Natural killer cell (primary cell): ENCODE data around the gene RRP8. TPM values are rescaled to one million over a fixed set of nuclear protein-coding genes. Genes with fewer than 3 reads are reported as not detected.

Experiments
- ATAC-seq, 3 donors: fragments of 150-1000 bp in 2 of 3; fragments of 200-7000 bp in 1 of 3; cut with Tn5 transposase; 1 replicate in 1 of 3; 2 replicates in 2 of 3; pipeline ENCODE4 v1.10.0; 2021; ENCODE audit warnings: mild to moderate bottlenecking in 2 of 3, moderate library complexity in 2 of 3
- DNase-seq, 2 donors: peaks; one replicate each; pipeline versions ENCODE4 v3.0.0 to v3.0.0-alpha.2; 2013 to 2021; ENCODE audit warnings: mixed read lengths in 1 of 2
- H3K27ac ChIP-seq: one replicate; pipeline ENCODE4 v1.5.1; 2013; ENCODE audit warnings: mild to moderate bottlenecking, low read length
- H3K27me3 ChIP-seq: one replicate; pipeline ENCODE4 v1.6.1; 2013; ENCODE audit warnings: low read length; ENCODE audit not compliant: control insufficient read depth, insufficient read depth
- H3K36me3 ChIP-seq: one replicate; pipeline ENCODE4 v1.6.1; 2013; ENCODE audit warnings: low read length; ENCODE audit not compliant: control insufficient read depth, insufficient read depth
- H3K4me1 ChIP-seq: one replicate; pipeline ENCODE4 v1.6.1; 2013; ENCODE audit warnings: low read length; ENCODE audit not compliant: control insufficient read depth, insufficient read depth
- H3K4me3 ChIP-seq: one replicate; pipeline ENCODE4 v1.5.1; 2013; ENCODE audit warnings: low read length
- H3K9me3 ChIP-seq: one replicate; pipeline ENCODE4 v1.6.1; 2013; ENCODE audit warnings: low read length; ENCODE audit not compliant: control insufficient read depth, insufficient read depth
- H3K27ac Mint-ChIP-seq, 2 donors: one replicate each; pipeline ENCODE4 v1.8.0; 2022; ENCODE audit warnings: mild to moderate bottlenecking in 2 of 2, mixed read lengths in 2 of 2, moderate library complexity in 1 of 2
- H3K27me3 Mint-ChIP-seq, 2 donors: one replicate each; pipeline ENCODE4 v1.8.0; 2022; ENCODE audit warnings: low read depth in 2 of 2, mixed read lengths in 2 of 2
- H3K36me3 Mint-ChIP-seq: one replicate; pipeline ENCODE4 v1.8.0; 2022; ENCODE audit warnings: mixed read lengths
- H3K4me1 Mint-ChIP-seq, 2 donors: one replicate each; pipeline ENCODE4 v1.8.0; 2022; ENCODE audit warnings: mixed read lengths in 2 of 2
- H3K4me3 Mint-ChIP-seq: one replicate; pipeline ENCODE4 v1.8.0; 2022; ENCODE audit warnings: mild to moderate bottlenecking, moderate library complexity, mixed read lengths
- H3K9me3 Mint-ChIP-seq, 2 donors: one replicate each; pipeline ENCODE4 v1.8.0; 2022; ENCODE audit warnings: mixed read lengths in 2 of 2
- CTCF ChIP-seq: fragments of 200-600 bp; IDR thresholded peaks from one replicate; pipeline ENCODE4 v1.8.0; 2022; ENCODE audit warnings: antibody characterized with exemption
- WGBS: methylation state at CpG from one replicate; pipeline ENCODE4 v1.1.7; 2013; ENCODE audit warnings: missing lambda C conversion rate; ENCODE audit not compliant: insufficient coverage; 5-methylcytosine and 5-hydroxymethylcytosine counted together
- intact Hi-C: fragments of 100-400 bp; cut with micrococcal nuclease; formaldehyde crosslinking; loops from one replicate; pipeline ENCODE4 v1.14.2; 2022
- total RNA-seq, 4 donors: library from RNA; stranded (reverse); fragments of 120-200 nt in 1 of 4; gene quantifications; one replicate each; pipeline versions ENCODE4 v1.2.3 to v1.2.4, GENCODE V29; 2013 to 2022

RRP8 gene
- total RNA-seq, 3 donors from 2014 or later (not counting 1 experiment from before 2014, with no cell fraction given): 31.3 to 35.9 (median 31.9) TPM

GRCh38 chr11:6612213-6613041 lies 9.0 kb upstream of the RRP8 start, which contains the start of gene TAF10:
Gene TAF10 (minus strand): TSS chr11:6612216. CDS start chr11:6612189, 27 bp downstream.
- WGBS: 0% methylated on average over 51 of the region's 51 CpGs
- Histone ChIP-seq H3K4me3 (peak within 1 kb of the TSS; percentile 65), H3K27ac (peak within 1 kb of the TSS; percentile 95), H3K36me3 (peaks cover 60% of the 10 kb centered on the region), H3K27me3 (no peaks in the 10 kb centered on the region), H3K4me1 (peaks cover 49% of the 10 kb centered on the region), H3K9me3 (no peaks in the 10 kb centered on the region)
- H3K4me1 Mint-ChIP-seq: peaks cover 27 to 38% of the 10 kb centered on the region in 2 donors
- intact Hi-C loops: loop anchor here (1.0 to 10.0 kb wide), 3 partner anchors 9 to 218 kb away; partner anchors contain the start of genes ILK, MRPL17, RRP8 and SMPD1
- H3K27ac Mint-ChIP-seq: no peak within 1 kb of the TSS
- ATAC-seq (peak; percentile 80 to 93 (median 84)), DNase-seq (peak; percentile 93 to 98)
- no peaks in the 10 kb centered on the region for H3K27me3 Mint-ChIP-seq
- no peaks in the 10 kb centered on the region for H3K36me3 Mint-ChIP-seq
- H3K4me3 Mint-ChIP-seq: peak within 1 kb of the TSS; percentile 84
- H3K9me3 Mint-ChIP-seq: no peaks in the 10 kb centered on the region
- TF ChIP-seq CTCF: peak; percentile 45

GRCh38 chr11:6611963-6612212 lies 8.5 kb upstream of the RRP8 start:
- peaks cover 62% of the 10 kb centered on the region for H3K36me3 ChIP-seq
- Mint-ChIP-seq H3K4me3 (peak overlapping the region; percentile 84), H3K4me1 (peaks cover 31 to 42% of the 10 kb centered on the region in 2 donors), H3K9me3 (no peaks in the 10 kb centered on the region), H3K27ac (no peak overlapping the region), H3K36me3 (no peaks in the 10 kb centered on the region), H3K27me3 (no peaks in the 10 kb centered on the region)
- H3K4me1 ChIP-seq: peaks cover 49% of the 10 kb centered on the region
- under 1% methylated on average over 36 of the region's 36 CpGs for WGBS
- H3K4me3 ChIP-seq: peak overlapping the region; percentile 65
- peak overlapping the region; percentile 95 for H3K27ac ChIP-seq
- ATAC-seq: peak in 1 of 3 donors; percentile 17
- no peak for TF ChIP-seq CTCF
- no peaks in the 10 kb centered on the region for H3K27me3 ChIP-seq
- intact Hi-C loops: loop anchor here (1.0 to 10.0 kb wide), 3 partner anchors 9 to 217 kb away; partner anchors contain the start of genes ILK, MRPL17, RRP8 and SMPD1
- no peaks in the 10 kb centered on the region for H3K9me3 ChIP-seq
- no peak for DNase-seq

GRCh38 chr11:6611092-6611962 lies 7.9 kb upstream of the RRP8 start:
- H3K27me3 Mint-ChIP-seq: no peaks in the 10 kb centered on the region
- H3K27ac ChIP-seq: peak overlapping the region; percentile 86
- H3K4me1 ChIP-seq: peaks cover 54% of the 10 kb centered on the region
- H3K9me3 ChIP-seq: no peaks in the 10 kb centered on the region
- ATAC-seq (peak in 2 of 3 donors; percentile 4 to 9), DNase-seq (peak in 1 of 2 donors; percentile 57)
- peaks cover 57% of the 10 kb centered on the region for H3K36me3 ChIP-seq
- 21% methylated on average over 39 of the region's 39 CpGs for WGBS
- no peaks in the 10 kb centered on the region for H3K27me3 ChIP-seq
- no peaks in the 10 kb centered on the region for H3K36me3 Mint-ChIP-seq
- H3K4me3 Mint-ChIP-seq: peak overlapping the region; percentile 84
- no peaks in the 10 kb centered on the region for H3K9me3 Mint-ChIP-seq
- peaks cover 36 to 47% of the 10 kb centered on the region in 2 donors for H3K4me1 Mint-ChIP-seq
- TF ChIP-seq CTCF: no peak
- H3K4me3 ChIP-seq: peak overlapping the region; percentile 65
- H3K27ac Mint-ChIP-seq: no peak overlapping the region
- intact Hi-C loops: loop anchor here (10.0 kb wide), 1 partner anchor 217 kb away; the partner anchor contains the start of gene SMPD1
